ENCODE results near the gene UIMC1. TPM values are rescaled to one million over a fixed set of nuclear protein-coding genes. Genes with fewer than 3 reads are reported as not detected.

UIMC1 gene
- total RNA-seq, 1 donor from 2014 or later = 32.9 TPM

DNA sequence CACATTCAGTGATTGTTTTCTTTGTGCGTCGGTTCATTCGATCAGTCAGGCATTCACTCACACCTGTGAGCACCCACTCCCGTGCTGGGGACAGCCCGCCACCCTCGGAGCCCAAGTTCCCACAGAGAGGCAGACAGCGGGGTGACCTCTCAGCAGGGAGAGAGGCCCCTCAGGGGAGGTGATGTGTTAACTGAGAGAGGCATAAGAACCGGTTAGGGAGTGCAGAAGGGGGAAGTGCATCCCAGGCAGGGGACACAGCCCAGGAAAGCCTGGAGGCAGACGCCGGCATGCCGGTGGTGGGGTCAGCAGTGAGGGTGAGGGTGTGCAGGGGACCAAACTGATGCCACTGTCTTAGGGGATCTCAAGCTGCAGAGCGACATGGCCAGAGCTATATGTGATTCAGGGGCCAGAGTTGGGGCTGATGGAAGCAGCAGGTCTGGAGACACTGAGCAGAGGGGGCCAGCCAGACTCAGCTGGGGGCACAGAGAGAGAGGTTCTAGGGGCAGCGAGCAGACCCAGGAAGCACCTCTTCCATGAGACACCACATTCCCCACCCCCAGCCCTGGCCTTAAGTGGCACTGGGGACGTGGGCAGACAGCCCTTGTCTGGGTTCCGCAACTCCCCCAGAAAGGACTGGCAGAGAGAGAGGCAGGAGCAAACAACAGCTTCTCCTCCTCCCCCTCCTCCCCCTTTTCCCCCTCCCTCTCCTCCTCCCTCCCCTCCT lies 143.4 kb downstream of the UIMC1 start:
- DNase-seq = no peak
- no peak for ATAC-seq
- intact Hi-C loops (cut with micrococcal nuclease) = no loop called here

DNA sequence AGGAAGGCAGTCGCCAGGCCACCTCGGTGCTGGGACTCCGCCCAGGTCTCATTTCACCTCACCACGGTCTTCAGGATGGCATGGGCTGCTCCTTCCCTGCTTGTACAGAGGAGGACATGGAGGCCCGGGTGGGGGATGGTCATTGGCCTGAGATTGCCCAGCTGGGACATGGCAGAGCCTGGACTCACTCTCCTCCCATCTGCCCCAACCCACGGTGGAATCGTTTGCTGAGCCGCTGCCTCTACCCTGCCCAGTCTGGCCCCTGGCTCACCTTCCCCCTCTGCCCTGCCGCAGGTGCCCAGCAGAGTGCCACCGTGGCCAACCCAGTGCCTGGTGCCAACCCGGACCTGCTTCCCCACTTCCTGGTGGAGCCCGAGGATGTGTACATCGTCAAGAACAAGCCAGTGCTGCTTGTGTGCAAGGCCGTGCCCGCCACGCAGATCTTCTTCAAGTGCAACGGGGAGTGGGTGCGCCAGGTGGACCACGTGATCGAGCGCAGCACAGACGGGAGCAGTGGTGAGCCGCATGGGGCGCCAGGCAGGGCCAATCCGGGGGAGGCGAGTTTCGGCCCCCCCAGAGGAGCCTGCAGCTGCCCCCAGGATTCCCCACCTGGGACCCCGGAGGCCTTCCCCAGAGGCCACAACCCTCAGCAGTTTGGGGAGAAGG lies 144.1 kb downstream of the UIMC1 start:
- no peak for DNase-seq
- no peak for ATAC-seq
- intact Hi-C loops (cut with micrococcal nuclease) = no loop called here

DNA sequence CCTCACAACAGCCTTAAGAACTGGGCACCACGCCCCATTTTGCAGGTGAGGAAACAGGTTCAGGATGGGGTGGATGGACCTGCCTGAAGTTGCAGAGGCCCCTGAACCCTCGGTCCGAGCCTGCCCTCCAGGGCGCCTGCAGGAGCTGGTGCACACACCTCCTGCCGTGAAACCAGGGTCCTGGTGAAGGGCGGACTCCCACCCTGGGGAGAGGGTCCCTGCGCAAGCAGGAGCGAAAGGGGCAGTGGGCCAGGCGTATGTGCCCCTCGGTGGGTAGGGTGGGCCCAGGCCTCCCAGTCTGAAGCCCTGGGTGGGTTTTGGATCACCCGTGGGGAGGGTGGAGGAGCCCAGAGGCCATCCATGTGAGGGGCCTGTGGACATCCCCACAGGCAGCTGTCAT lies 145.3 kb downstream of the UIMC1 start:
- ATAC-seq (no peak), DNase-seq (no peak)
- intact Hi-C loops (cut with micrococcal nuclease) = no loop called here

DNA sequence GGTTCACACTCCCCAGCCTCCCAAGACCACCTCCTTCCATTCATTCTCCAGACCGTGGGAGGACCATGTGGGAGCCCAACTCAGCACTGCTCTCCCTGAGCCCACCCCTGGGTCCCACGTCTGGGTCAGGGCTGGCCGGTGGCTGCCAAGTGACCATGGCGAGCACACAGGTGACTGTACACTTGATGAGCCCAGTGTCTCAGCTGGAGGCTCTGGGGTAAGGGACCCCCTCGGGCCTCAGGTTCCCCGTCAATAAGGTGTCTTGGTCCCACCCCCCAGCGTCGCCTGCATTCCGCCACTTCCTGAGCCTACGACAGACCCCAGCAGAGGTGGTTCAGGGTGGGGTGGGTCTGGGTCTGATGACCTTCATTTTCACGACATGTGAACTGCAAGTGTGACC lies 146.2 kb downstream of the UIMC1 start:
- ATAC-seq = no peak
- intact Hi-C loops (cut with micrococcal nuclease) = no loop called here
- DNase-seq = no peak

DNA sequence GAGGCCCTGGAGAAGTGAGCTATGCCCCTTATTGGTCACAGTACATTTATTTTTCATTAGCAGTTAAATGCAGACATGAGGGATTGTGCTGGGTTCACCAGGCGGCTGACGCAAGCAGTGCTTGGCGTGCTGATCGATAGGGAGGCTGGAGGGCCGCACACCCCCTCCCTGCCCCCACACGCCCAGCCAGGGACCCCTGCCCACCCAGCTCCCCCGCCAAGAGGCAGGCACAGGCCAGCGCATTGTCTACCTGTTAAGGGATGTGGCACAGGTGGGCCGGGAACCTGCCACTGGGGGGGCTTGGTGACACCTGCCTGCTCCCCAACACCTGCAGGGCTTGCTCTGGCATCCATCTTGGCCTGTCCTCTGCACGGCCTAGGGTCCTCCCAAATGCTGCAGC lies 146.7 kb downstream of the UIMC1 start:
- ATAC-seq = no peak

DNA sequence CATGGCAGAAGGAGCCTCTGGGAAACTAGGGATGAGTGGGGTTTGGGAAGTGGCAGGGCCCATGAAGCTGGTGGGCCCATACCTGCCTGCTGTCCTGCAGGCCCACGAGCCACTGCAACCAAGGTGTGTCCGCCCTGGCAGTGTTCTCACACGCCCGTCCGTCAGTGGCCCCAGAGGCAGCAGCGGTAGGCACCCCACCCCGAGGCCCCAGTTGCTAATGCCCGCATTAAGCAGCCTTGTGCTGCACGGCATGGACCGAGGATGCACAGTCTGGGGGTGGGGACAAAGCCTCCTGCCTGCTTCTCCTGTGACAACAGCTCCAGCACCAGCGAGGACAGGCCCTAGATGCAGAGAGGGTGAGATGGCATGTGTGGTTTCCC lies 148.7 kb downstream of the UIMC1 start:
- no peak for ATAC-seq
- no peak for DNase-seq
- intact Hi-C loops (cut with micrococcal nuclease) = no loop called here

More for the DNA sequence above, 146.7 kb downstream of the UIMC1 start:
- intact Hi-C loops (cut with micrococcal nuclease) = no loop called here
- DNase-seq = no peak

DNA sequence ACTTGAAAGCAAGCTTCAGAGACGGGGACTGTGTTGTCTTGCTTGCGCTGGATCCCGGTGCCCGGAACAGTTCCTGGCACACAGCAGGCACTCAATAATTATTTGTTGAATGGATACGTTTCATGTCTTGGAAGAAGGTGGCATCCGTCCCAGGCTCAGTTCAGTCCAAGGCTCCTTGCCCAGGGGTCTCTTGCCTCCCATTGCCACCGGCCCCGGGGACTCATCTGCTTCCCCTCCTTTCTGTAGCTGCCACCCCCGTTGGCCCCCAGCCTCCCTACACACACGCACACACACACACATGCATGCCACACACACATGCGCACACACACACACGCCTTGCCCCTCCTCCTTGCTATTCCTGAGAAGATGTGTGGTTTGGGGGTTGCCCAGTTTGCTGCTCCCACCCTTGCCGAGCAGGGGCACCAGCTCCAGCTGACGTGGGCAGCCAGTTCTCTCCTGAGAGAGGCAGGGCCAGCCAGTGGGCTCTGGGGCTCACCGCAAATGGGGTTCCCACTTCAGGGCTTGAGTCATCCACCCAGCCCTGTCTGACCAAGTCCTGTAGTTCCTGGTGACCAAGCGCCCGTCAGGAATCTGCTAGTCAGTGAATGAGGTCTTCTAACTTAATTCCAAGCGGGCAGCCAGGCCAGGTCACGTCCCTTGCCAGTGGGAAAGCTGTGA lies 149.2 kb downstream of the UIMC1 start:
- DNase-seq = no peak
- no peak for ATAC-seq
- intact Hi-C loops (cut with micrococcal nuclease) = no loop called here

DNA sequence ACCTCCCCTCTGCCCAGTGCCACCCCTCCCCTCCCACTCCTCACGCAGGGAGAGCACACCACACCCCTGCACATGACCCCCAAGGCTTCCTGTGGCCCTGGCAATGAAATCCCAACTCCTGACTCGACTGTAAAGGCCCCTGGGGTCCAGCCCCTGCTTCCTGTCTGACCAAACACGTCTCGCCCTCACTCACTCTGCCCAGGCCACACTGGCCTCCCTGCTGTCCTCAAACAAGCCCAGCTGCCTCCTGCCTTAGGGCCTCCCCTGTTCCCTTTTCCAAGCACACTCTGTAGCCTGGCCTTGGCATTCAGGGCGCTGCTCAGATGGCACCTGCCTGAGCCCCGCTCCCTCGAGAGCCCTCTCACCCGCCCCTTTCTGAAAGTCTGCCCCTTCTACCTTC lies 149.8 kb downstream of the UIMC1 start:
- ATAC-seq (no peak), DNase-seq (no peak)
- intact Hi-C loops (cut with micrococcal nuclease) = no loop called here

DNA sequence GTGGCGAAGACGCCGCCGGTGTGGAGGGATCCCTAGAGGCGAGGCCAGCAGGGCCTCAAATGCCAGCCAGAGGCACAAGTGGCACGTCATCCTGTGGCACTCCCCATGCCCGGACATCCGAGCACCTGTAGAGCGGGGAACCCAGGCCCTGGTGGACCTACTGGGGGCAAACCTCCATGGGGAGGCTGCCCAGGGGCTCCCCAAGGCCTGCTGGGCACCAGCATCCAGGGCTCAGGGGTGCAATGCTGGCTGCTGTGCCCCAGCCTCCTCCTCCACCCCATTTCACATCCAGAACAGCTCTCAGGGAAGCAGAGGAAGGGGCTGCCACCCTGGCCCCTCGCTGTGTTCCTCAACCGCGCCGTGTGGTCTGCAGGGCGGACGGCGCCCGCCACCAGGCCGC lies 151.0 kb downstream of the UIMC1 start:
- intact Hi-C loops (cut with micrococcal nuclease) = no loop called here
- ATAC-seq (no peak), DNase-seq (no peak)

Other genes starting within 250 kb of the UIMC1 start
- gene UNC5A, start 196.2 kb downstream of the UIMC1 start, total RNA-seq = 0.22 TPM
- gene HK3, start 107.4 kb downstream of the UIMC1 start, total RNA-seq = 3.7 TPM
- 8.3 TPM for gene ZNF346, start 15.9 kb upstream of the UIMC1 start, total RNA-seq
- gene FGFR4, start 80.1 kb upstream of the UIMC1 start, total RNA-seq = 1.4 TPM
- gene NSD1, start 127.0 kb upstream of the UIMC1 start, total RNA-seq = 38.5 TPM